ENCODE data around the gene ZBTB24. TPM values are rescaled to one million over a fixed set of nuclear protein-coding genes. Genes with fewer than 3 reads are reported as not detected.

ZBTB24 gene
- total RNA-seq, 1 donor from 2014 or later = 3.6 TPM

DNA sequence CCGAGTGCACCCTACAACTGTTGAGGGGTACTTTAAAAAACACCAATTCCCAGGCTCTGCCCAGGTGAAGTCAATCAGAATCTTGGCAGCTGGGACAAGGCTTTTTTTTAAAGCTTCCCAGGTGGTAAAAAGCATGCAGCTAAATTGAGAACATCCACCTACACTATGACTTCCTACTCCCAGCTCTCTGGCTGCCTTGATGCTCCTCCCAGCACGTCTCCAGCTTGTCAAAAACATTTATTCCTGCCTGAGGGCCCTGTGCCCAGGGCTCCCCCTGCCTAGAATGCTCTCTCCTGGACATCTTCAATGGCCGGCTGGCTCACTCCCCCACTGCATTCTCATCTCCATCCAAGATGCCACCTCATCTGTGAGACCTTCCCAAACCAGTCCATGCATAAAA, 9.9 kb downstream of the ZBTB24 start:
- no peak overlapping the region for H3K4me3 ChIP-seq (ENCODE audit: low read depth, low read length)
- no peak for DNase-seq (ENCODE audit: low read depth)
- TF ChIP-seq, protein P1, sequence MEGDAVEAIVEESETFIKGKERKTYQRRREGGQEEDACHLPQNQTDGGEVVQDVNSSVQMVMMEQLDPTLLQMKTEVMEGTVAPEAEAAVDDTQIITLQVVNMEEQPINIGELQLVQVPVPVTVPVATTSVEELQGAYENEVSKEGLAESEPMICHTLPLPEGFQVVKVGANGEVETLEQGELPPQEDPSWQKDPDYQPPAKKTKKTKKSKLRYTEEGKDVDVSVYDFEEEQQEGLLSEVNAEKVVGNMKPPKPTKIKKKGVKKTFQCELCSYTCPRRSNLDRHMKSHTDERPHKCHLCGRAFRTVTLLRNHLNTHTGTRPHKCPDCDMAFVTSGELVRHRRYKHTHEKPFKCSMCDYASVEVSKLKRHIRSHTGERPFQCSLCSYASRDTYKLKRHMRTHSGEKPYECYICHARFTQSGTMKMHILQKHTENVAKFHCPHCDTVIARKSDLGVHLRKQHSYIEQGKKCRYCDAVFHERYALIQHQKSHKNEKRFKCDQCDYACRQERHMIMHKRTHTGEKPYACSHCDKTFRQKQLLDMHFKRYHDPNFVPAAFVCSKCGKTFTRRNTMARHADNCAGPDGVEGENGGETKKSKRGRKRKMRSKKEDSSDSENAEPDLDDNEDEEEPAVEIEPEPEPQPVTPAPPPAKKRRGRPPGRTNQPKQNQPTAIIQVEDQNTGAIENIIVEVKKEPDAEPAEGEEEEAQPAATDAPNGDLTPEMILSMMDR (conservative IDR thresholded peaks at IDR 0.05; ENCODE audit: low read depth, low read length) = no peak

DNA sequence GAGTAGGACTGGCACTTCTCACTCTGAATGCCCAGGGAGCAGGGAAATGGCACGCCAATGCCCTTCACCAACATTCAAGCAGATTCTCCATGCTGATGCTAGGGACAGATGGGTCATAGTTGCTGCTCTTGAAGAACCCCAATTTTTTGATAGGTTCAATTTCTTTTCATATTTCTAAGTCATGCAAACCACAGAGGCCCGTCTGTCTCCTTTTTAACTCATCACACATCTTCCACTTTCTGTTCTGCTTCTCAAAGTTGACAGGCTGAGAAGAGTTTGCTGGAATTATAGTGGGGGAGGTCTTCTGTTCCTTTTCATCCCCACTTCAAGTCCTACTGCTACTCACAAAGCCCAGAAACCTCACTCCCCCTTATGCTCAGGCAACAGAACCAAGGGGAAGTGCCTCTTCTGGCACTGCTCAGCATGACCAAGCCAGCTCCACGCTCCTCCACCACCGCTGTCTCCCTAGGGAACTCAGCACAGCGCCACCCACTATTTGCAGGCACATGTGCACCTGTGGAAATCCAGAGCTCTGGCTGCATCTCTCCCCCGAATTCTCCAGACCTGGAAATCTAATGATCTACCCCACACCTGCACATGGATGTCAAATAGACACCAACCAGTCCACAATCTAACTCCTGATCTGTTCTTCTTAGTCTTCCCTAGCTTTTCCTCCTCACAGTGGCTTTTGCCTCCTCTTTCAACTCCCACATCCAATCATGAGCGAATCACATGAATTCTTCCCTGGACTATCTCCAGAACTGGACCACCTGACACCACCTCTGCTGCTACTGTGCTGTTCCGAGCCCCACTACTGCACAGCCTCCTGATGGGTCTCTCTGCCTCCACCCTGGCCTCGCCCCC, 10.7 kb downstream of the ZBTB24 start:
- TF ChIP-seq, protein P1 (conservative IDR thresholded peaks at IDR 0.05; ENCODE audit: low read depth, low read length) = no peak
- no peak for DNase-seq (ENCODE audit: low read depth)
- no peak overlapping the region for H3K4me3 ChIP-seq (ENCODE audit: low read depth, low read length)

DNA sequence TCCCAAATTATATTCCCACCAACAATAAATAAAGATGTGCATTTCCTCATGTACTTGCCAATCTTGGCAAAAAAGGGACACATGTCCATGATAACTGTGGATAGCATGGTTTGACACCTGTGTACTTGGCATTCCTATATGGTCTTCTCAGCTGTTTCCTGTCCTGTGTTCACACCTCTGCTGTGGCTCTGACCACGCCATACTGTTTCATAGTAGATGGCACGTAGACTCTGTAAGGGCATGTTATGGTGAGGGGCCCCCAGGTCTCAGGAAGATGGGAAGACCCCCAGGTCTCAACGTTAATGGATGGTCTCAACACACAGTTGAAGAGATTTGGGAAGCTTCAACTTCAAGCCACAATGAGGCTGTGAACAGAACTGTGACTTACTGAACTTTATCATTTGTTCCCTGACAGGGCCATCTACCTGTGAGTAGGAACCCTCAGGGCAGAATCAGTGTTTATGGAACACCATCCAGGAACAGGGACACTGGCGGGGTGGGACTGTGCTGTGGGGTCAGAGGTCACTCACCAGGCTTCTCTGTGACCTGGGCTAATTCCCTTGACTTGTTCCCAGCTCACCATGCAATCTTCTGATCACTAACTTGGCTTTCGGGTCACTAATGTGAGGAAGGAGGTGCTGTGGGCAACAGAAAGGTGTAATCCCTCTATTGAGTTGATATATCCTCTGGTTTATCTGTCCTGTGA, 11.8 kb downstream of the ZBTB24 start:
- TF ChIP-seq, protein P1 (conservative IDR thresholded peaks at IDR 0.05; ENCODE audit: low read depth, low read length) = no peak
- no peak for DNase-seq (ENCODE audit: low read depth)
- H3K4me3 ChIP-seq (ENCODE audit: low read depth, low read length) = no peak overlapping the region

- TF ChIP-seq, protein P1 (conservative IDR thresholded peaks at IDR 0.05; ENCODE audit: low read depth, low read length) = no peak
- no peak overlapping the region for H3K4me3 ChIP-seq (ENCODE audit: low read depth, low read length)
- no peak for DNase-seq (ENCODE audit: low read depth)
Measured at GRCh38 chr6:109469591-109470189, 13.3 kb downstream of the ZBTB24 start.

DNA sequence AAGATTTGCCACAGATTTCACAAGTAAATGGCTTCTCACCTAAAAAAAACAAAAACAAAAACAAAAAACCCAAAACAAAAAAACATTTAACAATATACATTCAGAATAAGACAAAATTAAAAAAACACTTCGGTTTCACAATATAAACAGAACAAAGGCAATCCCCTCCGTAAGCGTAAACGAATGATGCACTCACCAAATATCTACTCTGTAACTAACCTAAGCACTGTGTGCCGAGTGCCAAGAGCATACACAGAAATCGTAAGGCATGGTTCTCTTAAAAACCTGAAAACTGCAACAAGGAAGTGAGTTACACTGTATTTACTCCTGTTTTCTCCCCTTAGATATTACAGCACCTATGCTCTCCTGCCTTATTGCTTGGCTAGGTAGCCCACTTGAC, 15.3 kb downstream of the ZBTB24 start:
- TF ChIP-seq, protein P1 (conservative IDR thresholded peaks at IDR 0.05; ENCODE audit: low read depth, low read length) = no peak
- DNase-seq (ENCODE audit: low read depth) = no peak

GRCh38 chr6:109466212-109466923, 16.7 kb downstream of the ZBTB24 start:
- no peak overlapping the region for H3K4me3 ChIP-seq (ENCODE audit: low read depth, low read length)
- TF ChIP-seq, protein P1 (conservative IDR thresholded peaks at IDR 0.05; ENCODE audit: low read depth, low read length) = no peak
- DNase-seq (ENCODE audit: low read depth) = peak; percentile 42

More for the DNA sequence above, 15.3 kb downstream of the ZBTB24 start:
- H3K4me3 ChIP-seq (ENCODE audit: low read depth, low read length) = no peak overlapping the region
